ENCODE results near the gene SLC22A23.
A peak's percentile ranks its signal among the peaks of the same experiment; 100 is the strongest.

Gene SLC22A23

DNA sequence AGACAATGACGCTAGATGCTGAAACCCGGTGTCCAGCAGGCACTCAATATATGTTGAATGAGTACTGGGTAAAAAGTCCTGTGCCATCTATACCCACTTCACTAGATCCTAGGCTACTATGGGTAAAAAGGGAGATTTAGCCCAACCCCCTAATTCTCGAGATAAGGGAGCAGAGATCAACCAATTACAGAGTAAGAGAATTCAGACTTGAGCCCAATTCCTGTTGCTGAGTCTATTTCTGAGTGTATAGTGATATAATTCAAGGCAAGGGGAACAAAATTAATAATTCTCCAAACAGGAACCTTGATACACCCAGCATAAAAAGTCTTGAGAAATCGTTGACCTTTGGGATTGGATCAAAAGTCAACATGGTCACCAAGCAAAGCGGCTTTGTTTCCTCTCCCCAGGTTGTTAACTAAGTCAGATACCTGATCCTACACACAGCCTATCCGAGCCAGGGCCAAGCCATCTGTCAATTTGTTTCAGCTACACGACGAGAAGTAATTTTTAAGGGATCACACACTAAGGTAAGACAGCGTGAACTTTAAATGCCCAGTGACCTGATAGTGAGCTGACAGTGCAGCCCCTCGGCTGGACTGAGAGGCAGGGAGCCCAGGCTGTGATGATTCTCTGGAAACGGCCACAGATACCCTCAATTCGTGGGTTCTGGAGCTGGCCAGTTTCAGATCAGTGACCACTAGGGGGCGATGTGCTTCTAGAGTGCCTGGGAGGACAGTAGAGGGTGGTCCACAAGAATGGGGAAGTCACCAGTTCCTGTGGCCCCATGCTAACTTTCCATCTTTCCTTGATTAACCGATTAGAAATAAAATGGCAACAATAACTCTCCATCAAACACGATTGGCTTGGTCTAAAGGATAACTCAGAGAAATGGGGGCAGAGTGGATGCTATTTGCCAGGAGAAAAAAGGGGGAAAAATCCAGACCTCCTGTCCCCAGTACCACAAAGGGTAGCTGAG lies 46.2 kb downstream of the SLC22A23 start:
- Histone ChIP-seq H3K4me1 (ENCODE audit: low read length) (peaks cover 17% of the 10 kb centered on the region), H3K27me3 (ENCODE audit: low read depth, low read length) (no peaks in the 10 kb centered on the region), H3K79me2 (ENCODE audit: low read length) (no peaks in the 10 kb centered on the region), H2AFZ (ENCODE audit: low read depth, low read length) (no peak overlapping the region), H3K9me3 (ENCODE audit: insufficient read depth, low read length) (no peaks in the 10 kb centered on the region), H3K4me2 (ENCODE audit: low read length) (peak overlapping the region; percentile 43), H3K27ac (ENCODE audit: low read length) (no peak overlapping the region), H3K36me3 (replicated peaks; ENCODE audit: low read depth, low read length) (no peaks in the 10 kb centered on the region), H3K9ac (ENCODE audit: low read length) (no peak overlapping the region), H4K20me1 (ENCODE audit: insufficient read depth, low read length) (no peaks in the 10 kb centered on the region), H3K4me3 (ENCODE audit: low read length) (no peak overlapping the region)
- no peak for TF ChIP-seq EZH2phosphoT487 (IDR thresholded peaks at IDR 0.05; ENCODE audit: low read depth)
- TF ChIP-seq CTCF (IDR thresholded peaks at IDR 0.05; ENCODE audit: low read depth, low read length), result peak; percentile 88

GRCh38 chr6:3409699-3410384 lies 47.0 kb downstream of the SLC22A23 start:
- Histone ChIP-seq H3K36me3 (replicated peaks; ENCODE audit: low read depth, low read length) (no peaks in the 10 kb centered on the region), H3K27ac (ENCODE audit: low read length) (no peak overlapping the region), H3K27me3 (ENCODE audit: low read depth, low read length) (no peaks in the 10 kb centered on the region), H3K9me3 (ENCODE audit: insufficient read depth, low read length) (no peaks in the 10 kb centered on the region), H2AFZ (ENCODE audit: low read depth, low read length) (no peak overlapping the region), H3K79me2 (ENCODE audit: low read length) (no peaks in the 10 kb centered on the region), H3K4me2 (ENCODE audit: low read length) (no peak overlapping the region), H3K4me3 (ENCODE audit: low read length) (no peak overlapping the region), H3K9ac (ENCODE audit: low read length) (no peak overlapping the region), H3K4me1 (ENCODE audit: low read length) (peaks cover 17% of the 10 kb centered on the region), H4K20me1 (ENCODE audit: insufficient read depth, low read length) (no peaks in the 10 kb centered on the region)
- TF ChIP-seq CTCF (IDR thresholded peaks at IDR 0.05; ENCODE audit: low read depth, low read length) (no peak), EZH2phosphoT487 (IDR thresholded peaks at IDR 0.05; ENCODE audit: low read depth) (no peak)

GRCh38 chr6:3408665-3409064 lies 48.2 kb downstream of the SLC22A23 start:
- Histone ChIP-seq H3K79me2 (ENCODE audit: low read length) (no peaks in the 10 kb centered on the region), H3K4me1 (ENCODE audit: low read length) (peaks cover 22% of the 10 kb centered on the region), H3K27ac (ENCODE audit: low read length) (no peak overlapping the region), H3K27me3 (ENCODE audit: low read depth, low read length) (no peaks in the 10 kb centered on the region), H3K9me3 (ENCODE audit: insufficient read depth, low read length) (no peaks in the 10 kb centered on the region), H3K36me3 (replicated peaks; ENCODE audit: low read depth, low read length) (no peaks in the 10 kb centered on the region), H3K9ac (ENCODE audit: low read length) (no peak overlapping the region), H3K4me3 (ENCODE audit: low read length) (no peak overlapping the region), H2AFZ (ENCODE audit: low read depth, low read length) (no peak overlapping the region), H4K20me1 (ENCODE audit: insufficient read depth, low read length) (no peaks in the 10 kb centered on the region), H3K4me2 (ENCODE audit: low read length) (no peak overlapping the region)
- TF ChIP-seq CTCF (IDR thresholded peaks at IDR 0.05; ENCODE audit: low read depth, low read length) (no peak), EZH2phosphoT487 (IDR thresholded peaks at IDR 0.05; ENCODE audit: low read depth) (no peak)

DNA sequence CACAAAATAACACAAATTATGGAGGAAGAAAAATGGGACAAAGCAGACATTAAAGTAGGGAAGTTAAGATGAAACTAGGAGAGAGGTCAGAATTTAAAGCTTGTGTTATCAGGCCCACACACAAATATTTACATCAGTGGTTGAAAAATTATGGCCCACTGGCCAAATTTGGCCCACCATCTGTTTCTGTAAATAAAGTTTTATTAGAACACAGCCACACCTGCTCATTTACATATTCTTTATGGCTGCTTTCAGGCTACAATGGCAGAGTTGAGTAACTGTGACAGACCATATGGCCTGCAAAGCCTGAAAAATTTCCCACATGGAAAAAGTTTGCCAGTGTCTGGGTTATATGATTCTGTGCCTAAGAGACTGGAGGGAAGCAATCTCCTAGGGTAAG lies 49.0 kb downstream of the SLC22A23 start:
- Histone ChIP-seq H3K27me3 (ENCODE audit: low read depth, low read length) (no peaks in the 10 kb centered on the region), H3K79me2 (ENCODE audit: low read length) (no peaks in the 10 kb centered on the region), H2AFZ (ENCODE audit: low read depth, low read length) (no peak overlapping the region), H3K4me3 (ENCODE audit: low read length) (no peak overlapping the region), H3K4me2 (ENCODE audit: low read length) (no peak overlapping the region), H3K9me3 (ENCODE audit: insufficient read depth, low read length) (no peaks in the 10 kb centered on the region), H3K4me1 (ENCODE audit: low read length) (peaks cover 26% of the 10 kb centered on the region), H3K9ac (ENCODE audit: low read length) (no peak overlapping the region), H3K27ac (ENCODE audit: low read length) (no peak overlapping the region), H4K20me1 (ENCODE audit: insufficient read depth, low read length) (no peaks in the 10 kb centered on the region), H3K36me3 (replicated peaks; ENCODE audit: low read depth, low read length) (no peaks in the 10 kb centered on the region)
- no peak for TF ChIP-seq EZH2phosphoT487 (IDR thresholded peaks at IDR 0.05; ENCODE audit: low read depth)
- no peak for TF ChIP-seq CTCF (IDR thresholded peaks at IDR 0.05; ENCODE audit: low read depth, low read length)

Data from OCI-LY3 (cell line).